HepG2 (cell line): Measurements from ENCODE around the gene HEXD. TPM values are rescaled to one million over a fixed set of nuclear protein-coding genes. Genes with fewer than 3 reads are reported as not detected.

ENCODE experiments used
- AGO2 ChIP-seq: fragments of 200-400 bp; formaldehyde crosslinking; optimal IDR thresholded peaks from 2 replicates; pipeline ENCODE3; 2017; ENCODE audit warnings: mild to moderate bottlenecking, low read depth, low read length, moderate library complexity
- ARID3A ChIP-seq: IDR thresholded peaks from 2 replicates; pipeline ENCODE4 v1.6.1; 2012; ENCODE audit warnings: low read depth, low read length, improper control_type of control experiment
- ARNTL ChIP-seq: sonication (generic); formaldehyde crosslinking; IDR thresholded peaks from 2 replicates; pipeline ENCODE4 v1.4.0; 2020; ENCODE audit warnings: mild to moderate bottlenecking, missing genetic modification reagents
- BCL6 ChIP-seq: IDR thresholded peaks from 2 replicates; pipeline ENCODE4 v1.6.1; 2016; ENCODE audit warnings: missing genetic modification reagents, missing compliant biosample characterization
- CENPBD1 ChIP-seq: sonication (generic); formaldehyde crosslinking; IDR thresholded peaks from 2 replicates; pipeline ENCODE4 v1.8.0; 2022; ENCODE audit warnings: missing genetic modification reagents, low read depth, mild to moderate bottlenecking, borderline replicate concordance
- HNRNPK ChIP-seq: fragments of 200-400 bp; formaldehyde crosslinking; IDR thresholded peaks from 2 replicates; pipeline ENCODE4 v1.6.1; 2018; ENCODE audit warnings: low read length, low read depth, moderate library complexity, mild to moderate bottlenecking; ENCODE audit not compliant: poor library complexity, severe bottlenecking
- IKZF4 ChIP-seq: sonication (generic); formaldehyde crosslinking; IDR thresholded peaks from 2 replicates; pipeline ENCODE4 v1.5.1; 2020; ENCODE audit warnings: borderline replicate concordance, mild to moderate bottlenecking, low read depth, missing genetic modification reagents; ENCODE audit errors: not compliant biosample characterization
- MBNL3 ChIP-seq: fragments of 250-450 bp; sonication (Bioruptor Pico); conservative IDR thresholded peaks from 2 replicates; pipeline ENCODE4 v1.8.0; 2022; ENCODE audit warnings: mild to moderate bottlenecking, inconsistent platforms
- MXD3 ChIP-seq: IDR thresholded peaks from 2 replicates; pipeline ENCODE4 v1.6.1; 2016; ENCODE audit warnings: mild to moderate bottlenecking, missing biosample characterization, missing genetic modification reagents
- NR2C2 ChIP-seq: sonication (generic); formaldehyde crosslinking; IDR thresholded peaks from 2 replicates; pipeline ENCODE4 v1.4.0; 2020; ENCODE audit warnings: missing genetic modification reagents, mild to moderate bottlenecking, moderate library complexity, borderline replicate concordance
- NR3C1 ChIP-seq: sonication (generic); formaldehyde crosslinking; IDR thresholded peaks from 2 replicates; pipeline ENCODE4 v1.4.0; 2020; ENCODE audit warnings: missing genetic modification reagents
- NRL ChIP-seq: sonication (generic); formaldehyde crosslinking; IDR thresholded peaks from 2 replicates; pipeline ENCODE4 v1.5.0; 2020; ENCODE audit warnings: missing genetic modification reagents, mild to moderate bottlenecking, moderate library complexity, borderline replicate concordance
- PATZ1 ChIP-seq: sonication (generic); formaldehyde crosslinking; IDR thresholded peaks from 2 replicates; pipeline ENCODE4 v1.4.0; 2020; ENCODE audit warnings: missing genetic modification reagents
- POLR2AphosphoS2 ChIP-seq: IDR thresholded peaks from 2 replicates; pipeline ENCODE4 v1.6.1; 2011; ENCODE audit warnings: low read depth, low read length, improper control_type of control experiment
- ZFP36L1 ChIP-seq: sonication (generic); formaldehyde crosslinking; IDR thresholded peaks from 2 replicates; pipeline ENCODE4 v1.8.0; 2022; ENCODE audit warnings: mild to moderate bottlenecking, missing genetic modification reagents, moderate library complexity
- ZNF766 ChIP-seq: sonication (generic); formaldehyde crosslinking; IDR thresholded peaks from 2 replicates; pipeline ENCODE4 v1.5.0; 2020; ENCODE audit warnings: missing genetic modification reagents, borderline replicate concordance
- polyA plus RNA-seq, 8 experiments: library from polyadenylated mRNA; depleted of rRNA in 3 of 8; stranded (reverse) in 7 of 8; unstranded in 1 of 8; fragments of >200 nt; fragmentation: Illumina TruSeq in 4 of 8; extraction: Trizol in 4 of 8; gene quantifications; 2 replicates each; pipeline versions ENCODE4 v1.2.1 to v1.2.3, GENCODE V29; 2011 to 2016; ENCODE audit warnings: low read depth in 4 of 8, missing spikeins in 1 of 8, mixed read lengths in 1 of 8; ENCODE audit not compliant: insufficient read depth in 1 of 8
- total RNA-seq, 5 experiments: library from RNA; depleted of rRNA; stranded (reverse); fragments of >200 nt; fragmentation: Illumina TruSeq; extraction: Trizol; gene quantifications; 2 replicates each; pipeline ENCODE4 v1.2.3, GENCODE V29; 2016; ENCODE audit warnings: low read depth in 1 of 5
- TF ChIP-seq, protein P1 (sequence below): sonication (generic); formaldehyde crosslinking; IDR thresholded peaks from 2 replicates; pipeline ENCODE4 v1.4.0; 2020; ENCODE audit warnings: missing genetic modification reagents, borderline replicate concordance
- TF ChIP-seq, protein P2 (sequence below): sonication (generic); formaldehyde crosslinking; IDR thresholded peaks from 2 replicates; pipeline ENCODE4 v1.4.0; 2020; ENCODE audit warnings: missing genetic modification reagents

Gene HEXD
- total and polyA plus RNA-seq, 2 of the 13 experiments (the other 11 are each of a cell fraction or from before 2014, with no cell fraction given), result 22.3 to 41.8 TPM

GRCh38 chr17:82376042-82376730 lies 42.0 kb upstream of the HEXD start (continued):
- TF ChIP-seq PATZ1 (peak; percentile 98), IKZF4 (CRISPR knock-in tag) (no peak), HNRNPK (no peak), CENPBD1 (no peak), NR3C1 (no peak), NR2C2 (CRISPR knock-in tag) (peak; percentile 20; the same call in 1 of the 2 replicates), MBNL3 (CRISPR knock-in tag) (no peak), ARID3A (no peak), POLR2AphosphoS2 (no peak), MXD3 (CRISPR knock-in tag) (0 out of 2 replicates have a peak, but pooled peaks have one; percentile 17), ZFP36L1 (CRISPR knock-in tag) (no peak), NRL (CRISPR knock-in tag) (no peak), AGO2 (no peak), ZNF766 (CRISPR knock-in tag) (no peak), ARNTL (CRISPR knock-in tag) (0 out of 2 replicates have a peak, but pooled peaks have one; percentile 13), BCL6 (CRISPR knock-in tag) (peak; percentile 60)
- TF ChIP-seq, protein P1, sequence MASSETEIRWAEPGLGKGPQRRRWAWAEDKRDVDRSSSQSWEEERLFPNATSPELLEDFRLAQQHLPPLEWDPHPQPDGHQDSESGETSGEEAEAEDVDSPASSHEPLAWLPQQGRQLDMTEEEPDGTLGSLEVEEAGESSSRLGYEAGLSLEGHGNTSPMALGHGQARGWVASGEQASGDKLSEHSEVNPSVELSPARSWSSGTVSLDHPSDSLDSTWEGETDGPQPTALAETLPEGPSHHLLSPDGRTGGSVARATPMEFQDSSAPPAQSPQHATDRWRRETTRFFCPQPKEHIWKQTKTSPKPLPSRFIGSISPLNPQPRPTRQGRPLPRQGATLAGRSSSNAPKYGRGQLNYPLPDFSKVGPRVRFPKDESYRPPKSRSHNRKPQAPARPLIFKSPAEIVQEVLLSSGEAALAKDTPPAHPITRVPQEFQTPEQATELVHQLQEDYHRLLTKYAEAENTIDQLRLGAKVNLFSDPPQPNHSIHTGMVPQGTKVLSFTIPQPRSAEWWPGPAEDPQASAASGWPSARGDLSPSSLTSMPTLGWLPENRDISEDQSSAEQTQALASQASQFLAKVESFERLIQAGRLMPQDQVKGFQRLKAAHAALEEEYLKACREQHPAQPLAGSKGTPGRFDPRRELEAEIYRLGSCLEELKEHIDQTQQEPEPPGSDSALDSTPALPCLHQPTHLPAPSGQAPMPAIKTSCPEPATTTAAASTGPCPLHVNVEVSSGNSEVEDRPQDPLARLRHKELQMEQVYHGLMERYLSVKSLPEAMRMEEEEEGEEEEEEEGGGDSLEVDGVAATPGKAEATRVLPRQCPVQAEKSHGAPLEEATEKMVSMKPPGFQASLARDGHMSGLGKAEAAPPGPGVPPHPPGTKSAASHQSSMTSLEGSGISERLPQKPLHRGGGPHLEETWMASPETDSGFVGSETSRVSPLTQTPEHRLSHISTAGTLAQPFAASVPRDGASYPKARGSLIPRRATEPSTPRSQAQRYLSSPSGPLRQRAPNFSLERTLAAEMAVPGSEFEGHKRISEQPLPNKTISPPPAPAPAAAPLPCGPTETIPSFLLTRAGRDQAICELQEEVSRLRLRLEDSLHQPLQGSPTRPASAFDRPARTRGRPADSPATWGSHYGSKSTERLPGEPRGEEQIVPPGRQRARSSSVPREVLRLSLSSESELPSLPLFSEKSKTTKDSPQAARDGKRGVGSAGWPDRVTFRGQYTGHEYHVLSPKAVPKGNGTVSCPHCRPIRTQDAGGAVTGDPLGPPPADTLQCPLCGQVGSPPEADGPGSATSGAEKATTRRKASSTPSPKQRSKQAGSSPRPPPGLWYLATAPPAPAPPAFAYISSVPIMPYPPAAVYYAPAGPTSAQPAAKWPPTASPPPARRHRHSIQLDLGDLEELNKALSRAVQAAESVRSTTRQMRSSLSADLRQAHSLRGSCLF (CRISPR knock-in tag), result no peak
- TF ChIP-seq, protein P2, sequence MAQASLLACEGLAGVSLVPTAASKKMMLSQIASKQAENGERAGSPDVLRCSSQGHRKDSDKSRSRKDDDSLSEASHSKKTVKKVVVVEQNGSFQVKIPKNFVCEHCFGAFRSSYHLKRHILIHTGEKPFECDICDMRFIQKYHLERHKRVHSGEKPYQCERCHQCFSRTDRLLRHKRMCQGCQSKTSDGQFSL (CRISPR knock-in tag), result no peak
